Stimulated activated CD4-positive, alpha-beta T cell treated with anti-CD3 and anti-CD28 coated beads, Interleukin-15, amount 100 ng/mL, for 24 hours (primary cell): ENCODE results near the gene DDX21.
"Not testable (repeated sequence)": the region's sequence is repeated elsewhere in the genome, so short reads cannot be mapped to it uniquely, and the experiment has no call there.

ENCODE experiments used
- DNase-seq: peaks from one replicate; pipeline ENCODE4 v3.0.0-alpha.2; 2020

DDX21 gene

GRCh38 chr10:68955832-68956532 is at the start of gene DDX21:
TSS of gene DDX21 (plus strand) at chr10:68956170. CDS start at chr10:68956226, 56 bp downstream.
- DNase-seq = peak; percentile 93

- no peak for DNase-seq
Observed at GRCh38 chr10:68924593-68924992, 31.4 kb upstream of the DDX21 start.

GRCh38 chr10:68925489-68925888 is 30.5 kb upstream of the DDX21 start:
- no peak for DNase-seq

- not testable (repeated sequence) for DNase-seq
Observed at GRCh38 chr10:68929157-68929556, 26.8 kb upstream of the DDX21 start.

- not testable (repeated sequence) for DNase-seq
Observed at GRCh38 chr10:68929888-68930287, 26.1 kb upstream of the DDX21 start.

- DNase-seq = not testable (repeated sequence)
Observed at GRCh38 chr10:68932860-68933259, 23.1 kb upstream of the DDX21 start.

GRCh38 chr10:68934994-68935393 is 21.0 kb upstream of the DDX21 start:
- no peak for DNase-seq

GRCh38 chr10:68938117-68938516 is 17.9 kb upstream of the DDX21 start:
- DNase-seq = no peak

- DNase-seq = no peak
Observed at GRCh38 chr10:68938884-68939283, 17.1 kb upstream of the DDX21 start.

GRCh38 chr10:68940917-68941316 is 15.1 kb upstream of the DDX21 start:
- DNase-seq = not testable (repeated sequence)

GRCh38 chr10:68950598-68950997 is 5.4 kb upstream of the DDX21 start:
- no peak for DNase-seq

- DNase-seq = no peak
Observed at GRCh38 chr10:68954904-68955303, 1.1 kb upstream of the DDX21 start.

- peak; percentile 50 for DNase-seq
Observed at GRCh38 chr10:68955355-68955831, 577 bp upstream of the DDX21 start.

GRCh38 chr10:68957284-68957615 is 1.3 kb downstream of the DDX21 start:
- DNase-seq = no peak

GRCh38 chr10:68957654-68958053 is 1.7 kb downstream of the DDX21 start:
- DNase-seq = no peak

GRCh38 chr10:68959695-68960527 is 3.9 kb downstream of the DDX21 start:
- no peak for DNase-seq

GRCh38 chr10:68963151-68963550 is 7.2 kb downstream of the DDX21 start:
- DNase-seq = no peak

GRCh38 chr10:68973975-68974374 is 18.0 kb downstream of the DDX21 start:
- DNase-seq = no peak

GRCh38 chr10:68975936-68976473 is 20.0 kb downstream of the DDX21 start:
- DNase-seq = not testable (repeated sequence)

GRCh38 chr10:68979738-68980137 is 23.8 kb downstream of the DDX21 start:
- DNase-seq = not testable (repeated sequence)

- DNase-seq = no peak
Observed at GRCh38 chr10:68981074-68981473, 25.1 kb downstream of the DDX21 start.

- DNase-seq = no peak
Observed at GRCh38 chr10:68982389-68982788, 26.4 kb downstream of the DDX21 start.

GRCh38 chr10:68987611-68988010 is 31.6 kb downstream of the DDX21 start:
- no peak for DNase-seq
